ENCODE results near the gene CCDC148. TPM values are rescaled to one million over a fixed set of nuclear protein-coding genes. Genes with fewer than 3 reads are reported as not detected.
A peak's percentile ranks its signal among the peaks of the same experiment; 100 is the strongest.

CCDC148 gene
- polyA plus RNA-seq, 2 donors: 0.13 to 0.29 TPM

DNA sequence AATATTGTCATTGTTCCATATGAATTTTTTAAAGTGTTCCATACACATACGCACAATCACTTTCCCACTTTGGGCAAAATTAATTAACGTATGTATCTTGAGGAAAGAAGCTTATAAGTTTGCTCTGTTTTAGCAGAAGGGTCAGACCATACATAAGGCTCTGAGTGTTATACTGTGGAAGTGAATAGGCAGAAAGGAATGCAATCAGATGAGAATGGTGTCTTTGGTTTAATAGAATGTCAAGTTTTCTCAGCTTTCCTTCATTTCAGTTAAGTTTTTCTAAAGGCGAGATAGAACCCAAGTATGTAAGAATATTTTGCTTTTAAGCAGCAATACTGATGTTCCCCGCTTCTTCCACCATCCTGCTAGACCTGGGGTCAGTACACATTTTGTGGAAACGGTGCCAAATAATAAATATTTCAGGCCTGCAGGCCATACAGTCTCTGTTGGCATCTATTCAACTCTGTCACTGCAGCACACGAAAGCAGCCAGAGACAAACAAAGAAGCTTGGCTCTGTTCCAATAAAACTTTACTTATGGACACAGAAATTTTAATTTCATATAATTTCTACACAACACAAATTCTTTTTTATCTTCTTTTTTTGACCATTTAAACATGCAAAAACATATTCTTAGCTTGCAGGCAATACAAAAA lies 254.3 kb downstream of the CCDC148 start:
- Histone ChIP-seq H3K4me1 (ENCODE audit: control insufficient read depth in 2 of 2, insufficient read depth in 2 of 2, low read length in 1 of 2) (peaks cover 0 to 3% of the 10 kb centered on the region in 2 donors), H3K36me3 (ENCODE audit: control insufficient read depth in 2 of 2, insufficient read depth in 2 of 2, low read length in 1 of 2) (no peaks in the 10 kb centered on the region), H3K27ac (ENCODE audit: low read depth in 2 of 2, low read length in 1 of 2) (no peak overlapping the region), H3K4me3 (ENCODE audit: low read depth in 1 of 2, low read length in 2 of 2) (no peak overlapping the region), H3K9me3 (ENCODE audit: control insufficient read depth in 2 of 2, insufficient read depth in 1 of 2, low read depth in 1 of 2, low read length in 1 of 2) (no peaks in the 10 kb centered on the region), H3K27me3 (ENCODE audit: control insufficient read depth in 1 of 2, insufficient read depth in 2 of 2, low read length in 2 of 2) (no peaks in the 10 kb centered on the region)
- WGBS, 2 donors: 49 to 54% methylated on average over 6 of the region's 6 CpGs

DNA sequence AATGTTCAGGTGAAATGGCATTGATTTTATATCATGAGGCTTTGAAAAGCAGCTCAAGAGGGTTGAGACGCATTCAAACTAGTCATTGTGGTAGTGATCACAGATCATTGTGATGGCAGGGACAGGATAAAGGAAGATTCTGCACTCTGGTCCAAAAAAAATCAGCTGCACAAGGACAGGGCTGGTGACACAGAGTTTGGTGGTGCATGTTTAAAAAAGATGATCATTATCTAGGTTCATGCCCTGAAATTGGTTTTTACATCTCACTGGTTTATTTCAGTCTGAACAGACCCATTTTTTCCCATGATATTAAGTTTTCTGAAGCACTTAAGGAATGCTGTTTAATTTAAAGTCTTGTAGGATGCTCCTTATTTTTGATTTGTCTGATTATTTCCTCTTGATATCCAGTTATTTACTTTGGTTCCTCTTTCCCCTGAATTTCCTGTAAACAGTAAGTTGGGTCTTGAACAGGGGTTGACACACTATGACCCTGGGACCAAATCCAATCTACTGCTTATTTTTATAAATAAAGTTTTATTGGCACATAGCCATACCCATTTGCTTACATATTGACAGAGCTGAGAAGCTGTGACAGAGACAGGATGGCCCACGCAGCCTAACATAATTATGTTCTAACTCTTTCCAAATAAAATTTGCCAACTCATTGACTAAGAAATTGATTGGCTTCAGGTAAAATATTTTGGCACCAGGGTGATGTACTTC lies 256.5 kb downstream of the CCDC148 start:
- Histone ChIP-seq H3K9me3 (ENCODE audit: control insufficient read depth in 2 of 2, insufficient read depth in 1 of 2, low read depth in 1 of 2, low read length in 1 of 2) (no peaks in the 10 kb centered on the region), H3K27me3 (ENCODE audit: control insufficient read depth in 1 of 2, insufficient read depth in 2 of 2, low read length in 2 of 2) (no peaks in the 10 kb centered on the region)

DNA sequence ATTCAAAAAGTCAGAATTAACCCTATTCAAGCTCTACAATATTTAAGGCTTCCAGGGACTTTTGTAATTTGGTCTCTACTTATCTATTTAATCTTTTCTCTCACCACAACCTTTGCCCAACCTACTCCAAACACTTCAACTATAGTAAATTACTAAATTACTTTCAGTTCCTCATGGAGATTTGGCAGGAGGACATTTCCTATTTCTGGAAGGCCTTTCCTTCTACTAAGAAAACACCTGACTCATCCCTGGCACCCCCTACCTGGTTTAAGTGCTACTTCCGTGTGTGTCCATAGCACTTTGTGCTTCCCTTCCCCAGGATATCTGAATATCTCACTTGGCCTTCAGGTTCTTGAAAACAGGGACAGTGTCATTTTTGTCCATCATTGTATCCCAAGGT lies 258.6 kb downstream of the CCDC148 start:
- H3K4me3 ChIP-seq (ENCODE audit: low read depth in 1 of 2, low read length in 2 of 2): no peak overlapping the region
- H3K4me1 ChIP-seq (ENCODE audit: control insufficient read depth in 2 of 2, insufficient read depth in 2 of 2, low read length in 1 of 2): no peaks in the 10 kb centered on the region
- no peaks in the 10 kb centered on the region for H3K9me3 ChIP-seq (ENCODE audit: control insufficient read depth in 2 of 2, insufficient read depth in 1 of 2, low read depth in 1 of 2, low read length in 1 of 2)
- H3K27me3 ChIP-seq (ENCODE audit: control insufficient read depth in 1 of 2, insufficient read depth in 2 of 2, low read length in 2 of 2): no peaks in the 10 kb centered on the region
- 51 to 73% methylated on average over 1 of the region's 1 CpG for WGBS, 2 donors
- no peak overlapping the region for H3K27ac ChIP-seq (ENCODE audit: low read depth in 2 of 2, low read length in 1 of 2)
- H3K36me3 ChIP-seq (ENCODE audit: control insufficient read depth in 2 of 2, insufficient read depth in 2 of 2, low read length in 1 of 2): no peaks in the 10 kb centered on the region

More for the DNA sequence above, 256.5 kb downstream of the CCDC148 start:
- no peaks in the 10 kb centered on the region for H3K36me3 ChIP-seq (ENCODE audit: control insufficient read depth in 2 of 2, insufficient read depth in 2 of 2, low read length in 1 of 2)
- H3K27ac ChIP-seq (ENCODE audit: low read depth in 2 of 2, low read length in 1 of 2): no peak overlapping the region
- 84 to 86% methylated on average over 2 of the region's 2 CpGs for WGBS, 2 donors
- peaks cover 0 to 3% of the 10 kb centered on the region in 2 donors for H3K4me1 ChIP-seq (ENCODE audit: control insufficient read depth in 2 of 2, insufficient read depth in 2 of 2, low read length in 1 of 2)
- no peak overlapping the region for H3K4me3 ChIP-seq (ENCODE audit: low read depth in 1 of 2, low read length in 2 of 2)

- H3K4me3 ChIP-seq (ENCODE audit: low read depth in 1 of 2, low read length in 2 of 2): no peak overlapping the region
- no peak overlapping the region for H3K27ac ChIP-seq (ENCODE audit: low read depth in 2 of 2, low read length in 1 of 2)
- H3K36me3 ChIP-seq (ENCODE audit: control insufficient read depth in 2 of 2, insufficient read depth in 2 of 2, low read length in 1 of 2): no peaks in the 10 kb centered on the region
- H3K4me1 ChIP-seq (ENCODE audit: control insufficient read depth in 2 of 2, insufficient read depth in 2 of 2, low read length in 1 of 2): no peaks in the 10 kb centered on the region
- no peaks in the 10 kb centered on the region for H3K9me3 ChIP-seq (ENCODE audit: control insufficient read depth in 2 of 2, insufficient read depth in 1 of 2, low read depth in 1 of 2, low read length in 1 of 2)
- H3K27me3 ChIP-seq (ENCODE audit: control insufficient read depth in 1 of 2, insufficient read depth in 2 of 2, low read length in 2 of 2): no peaks in the 10 kb centered on the region
- 94 to 98% methylated on average over 2 of the region's 2 CpGs for WGBS, 2 donors
Observed at GRCh38 chr2:158194229-158194628, 262.3 kb downstream of the CCDC148 start.

DNA sequence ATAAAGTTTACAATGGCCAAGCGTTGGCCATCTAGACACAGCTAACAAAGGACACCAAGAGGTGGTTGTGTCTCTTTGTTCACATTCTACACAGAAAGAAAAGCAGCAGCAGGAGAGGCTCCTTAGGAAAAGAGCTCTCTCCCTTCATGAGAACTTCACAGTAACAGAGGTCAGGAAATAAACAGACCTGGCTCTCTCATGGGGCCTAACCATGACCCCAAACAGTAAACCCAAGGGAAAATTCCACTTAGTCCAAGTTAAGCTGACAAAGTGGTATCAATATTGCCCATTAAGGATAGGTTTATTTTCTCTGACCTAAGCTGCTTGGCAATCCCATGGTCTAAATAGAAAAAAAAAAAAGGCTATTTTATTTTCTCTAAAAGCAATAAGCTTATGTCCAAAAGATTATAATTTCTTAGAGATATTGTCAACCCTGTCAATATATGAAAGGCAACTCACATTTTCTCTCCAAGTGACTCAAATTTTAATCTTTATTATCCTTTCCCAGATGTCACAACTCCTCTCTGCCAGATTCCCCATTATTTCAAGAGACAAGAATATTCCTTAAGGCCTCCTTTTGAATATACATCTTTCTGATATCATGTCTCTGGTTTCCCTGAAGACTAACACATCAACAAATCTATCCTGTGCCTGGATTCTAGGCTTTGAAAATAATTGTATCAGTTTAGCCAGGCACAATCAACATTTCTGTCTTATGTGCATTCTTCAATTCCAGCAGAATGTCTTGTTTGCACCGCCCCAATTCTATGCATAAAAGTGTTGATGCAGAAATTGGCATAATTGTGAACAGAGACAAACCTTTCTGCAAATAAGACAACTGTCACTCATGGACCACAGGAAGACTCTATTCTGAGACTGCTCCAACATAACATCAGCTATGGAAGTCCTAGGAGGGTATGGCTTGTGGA lies 263.8 kb downstream of the CCDC148 start:
- H3K9me3 ChIP-seq (ENCODE audit: control insufficient read depth in 2 of 2, insufficient read depth in 1 of 2, low read depth in 1 of 2, low read length in 1 of 2): no peaks in the 10 kb centered on the region
- H3K36me3 ChIP-seq (ENCODE audit: control insufficient read depth in 2 of 2, insufficient read depth in 2 of 2, low read length in 1 of 2): no peaks in the 10 kb centered on the region
- 78 to 88% methylated on average over 2 of the region's 2 CpGs for WGBS, 2 donors
- H3K27ac ChIP-seq (ENCODE audit: low read depth in 2 of 2, low read length in 1 of 2): no peak overlapping the region
- H3K4me3 ChIP-seq (ENCODE audit: low read depth in 1 of 2, low read length in 2 of 2): no peak overlapping the region
- no peaks in the 10 kb centered on the region for H3K4me1 ChIP-seq (ENCODE audit: control insufficient read depth in 2 of 2, insufficient read depth in 2 of 2, low read length in 1 of 2)
- no peaks in the 10 kb centered on the region for H3K27me3 ChIP-seq (ENCODE audit: control insufficient read depth in 1 of 2, insufficient read depth in 2 of 2, low read length in 2 of 2)

GRCh38 chr2:158191076-158191895 lies 265.3 kb downstream of the CCDC148 start:
- no peaks in the 10 kb centered on the region for H3K4me1 ChIP-seq (ENCODE audit: control insufficient read depth in 2 of 2, insufficient read depth in 2 of 2, low read length in 1 of 2)
- H3K27ac ChIP-seq (ENCODE audit: low read depth in 2 of 2, low read length in 1 of 2): peak overlapping the region in 1 of 2 donors; percentile 26
- 4 to 18% methylated on average over 7 of the region's 7 CpGs for WGBS, 2 donors
- no peaks in the 10 kb centered on the region for H3K36me3 ChIP-seq (ENCODE audit: control insufficient read depth in 2 of 2, insufficient read depth in 2 of 2, low read length in 1 of 2)
- no peaks in the 10 kb centered on the region for H3K9me3 ChIP-seq (ENCODE audit: control insufficient read depth in 2 of 2, insufficient read depth in 1 of 2, low read depth in 1 of 2, low read length in 1 of 2)
- no peak overlapping the region for H3K4me3 ChIP-seq (ENCODE audit: low read depth in 1 of 2, low read length in 2 of 2)
- H3K27me3 ChIP-seq (ENCODE audit: control insufficient read depth in 1 of 2, insufficient read depth in 2 of 2, low read length in 2 of 2): no peaks in the 10 kb centered on the region

- Histone ChIP-seq H3K4me3 (ENCODE audit: low read depth in 1 of 2, low read length in 2 of 2) (no peak overlapping the region), H3K27ac (ENCODE audit: low read depth in 2 of 2, low read length in 1 of 2) (no peak overlapping the region), H3K4me1 (ENCODE audit: control insufficient read depth in 2 of 2, insufficient read depth in 2 of 2, low read length in 1 of 2) (no peaks in the 10 kb centered on the region), H3K36me3 (ENCODE audit: control insufficient read depth in 2 of 2, insufficient read depth in 2 of 2, low read length in 1 of 2) (no peaks in the 10 kb centered on the region), H3K9me3 (ENCODE audit: control insufficient read depth in 2 of 2, insufficient read depth in 1 of 2, low read depth in 1 of 2, low read length in 1 of 2) (no peaks in the 10 kb centered on the region), H3K27me3 (ENCODE audit: control insufficient read depth in 1 of 2, insufficient read depth in 2 of 2, low read length in 2 of 2) (no peaks in the 10 kb centered on the region)
Observed at GRCh38 chr2:158189526-158189925, 267.0 kb downstream of the CCDC148 start.

GRCh38 chr2:158187908-158188307 lies 268.6 kb downstream of the CCDC148 start:
- Histone ChIP-seq H3K27me3 (ENCODE audit: control insufficient read depth in 1 of 2, insufficient read depth in 2 of 2, low read length in 2 of 2) (no peaks in the 10 kb centered on the region), H3K4me3 (ENCODE audit: low read depth in 1 of 2, low read length in 2 of 2) (no peak overlapping the region), H3K27ac (ENCODE audit: low read depth in 2 of 2, low read length in 1 of 2) (no peak overlapping the region), H3K4me1 (ENCODE audit: control insufficient read depth in 2 of 2, insufficient read depth in 2 of 2, low read length in 1 of 2) (no peaks in the 10 kb centered on the region), H3K36me3 (ENCODE audit: control insufficient read depth in 2 of 2, insufficient read depth in 2 of 2, low read length in 1 of 2) (no peaks in the 10 kb centered on the region), H3K9me3 (ENCODE audit: control insufficient read depth in 2 of 2, insufficient read depth in 1 of 2, low read depth in 1 of 2, low read length in 1 of 2) (no peaks in the 10 kb centered on the region)
- 88 to 95% methylated on average over 1 of the region's 1 CpG for WGBS, 2 donors
